ENCODE data around the gene INPP5A.

DNA sequence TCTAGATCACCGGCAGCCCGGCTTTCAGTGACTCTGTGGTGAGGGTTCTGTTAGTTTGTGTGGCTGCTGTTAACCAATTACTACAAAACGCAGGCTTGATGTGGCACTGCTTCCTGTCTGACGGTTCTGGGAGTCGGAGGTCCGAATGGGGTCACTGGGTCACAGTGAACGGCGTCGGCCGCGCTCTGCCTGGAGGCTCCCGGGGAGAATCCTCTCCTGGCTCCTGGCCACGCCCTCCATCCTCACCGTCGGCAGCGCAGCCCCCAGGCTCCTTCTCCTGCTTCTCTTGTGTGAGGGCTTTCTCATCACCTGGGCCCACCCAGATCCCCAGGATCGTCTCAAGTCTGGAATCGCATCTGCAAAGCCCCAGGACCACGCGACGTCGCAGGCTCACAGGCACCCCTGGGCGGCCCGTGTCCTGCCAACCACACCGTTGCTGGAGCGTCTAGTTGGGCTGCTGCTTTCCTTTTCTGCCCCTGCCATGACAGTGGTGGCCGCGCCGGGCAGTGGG, 280.2 kb downstream of the INPP5A start:
- TF ChIP-seq, protein P1, sequence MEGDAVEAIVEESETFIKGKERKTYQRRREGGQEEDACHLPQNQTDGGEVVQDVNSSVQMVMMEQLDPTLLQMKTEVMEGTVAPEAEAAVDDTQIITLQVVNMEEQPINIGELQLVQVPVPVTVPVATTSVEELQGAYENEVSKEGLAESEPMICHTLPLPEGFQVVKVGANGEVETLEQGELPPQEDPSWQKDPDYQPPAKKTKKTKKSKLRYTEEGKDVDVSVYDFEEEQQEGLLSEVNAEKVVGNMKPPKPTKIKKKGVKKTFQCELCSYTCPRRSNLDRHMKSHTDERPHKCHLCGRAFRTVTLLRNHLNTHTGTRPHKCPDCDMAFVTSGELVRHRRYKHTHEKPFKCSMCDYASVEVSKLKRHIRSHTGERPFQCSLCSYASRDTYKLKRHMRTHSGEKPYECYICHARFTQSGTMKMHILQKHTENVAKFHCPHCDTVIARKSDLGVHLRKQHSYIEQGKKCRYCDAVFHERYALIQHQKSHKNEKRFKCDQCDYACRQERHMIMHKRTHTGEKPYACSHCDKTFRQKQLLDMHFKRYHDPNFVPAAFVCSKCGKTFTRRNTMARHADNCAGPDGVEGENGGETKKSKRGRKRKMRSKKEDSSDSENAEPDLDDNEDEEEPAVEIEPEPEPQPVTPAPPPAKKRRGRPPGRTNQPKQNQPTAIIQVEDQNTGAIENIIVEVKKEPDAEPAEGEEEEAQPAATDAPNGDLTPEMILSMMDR (IDR thresholded peaks at IDR 0.05 in 8 of 11, conservative IDR thresholded peaks at IDR 0.05 in 3 of 11) = no peak
- no peak for TF ChIP-seq POLR2A (IDR thresholded peaks at IDR 0.05)
- TF ChIP-seq POLR2AphosphoS5 (IDR thresholded peaks at IDR 0.05) = no peak
